DOHH2 (cell line): ENCODE measurements around the gene CREBRF.
"Not testable (repeated sequence)": the region's sequence is repeated elsewhere in the genome, so short reads cannot be mapped to it uniquely, and the experiment has no call there.

Experiments
- H3F3A ChIP-seq: fragments of 200-600 bp; sonication (generic), shearing (Covaris generic); 2 replicates; pipeline ENCODE4 v1.6.0; 2016; ENCODE audit warnings: antibody characterized with exemption, mild to moderate bottlenecking; ENCODE audit not compliant: control insufficient read depth, insufficient read depth
- H3K27ac ChIP-seq: fragments of 200-600 bp; sonication (generic); 2 replicates; pipeline ENCODE4 v1.5.1; 2014; ENCODE audit warnings: low read depth, mild to moderate bottlenecking, low read length, moderate library complexity
- H3K27me3 ChIP-seq: fragments of 200-600 bp; sonication (generic); 2 replicates; pipeline ENCODE4 v1.6.1; 2014; ENCODE audit warnings: mild to moderate bottlenecking, low read length, mixed read lengths; ENCODE audit not compliant: control insufficient read depth
- H3K36me3 ChIP-seq: fragments of 200-600 bp; sonication (generic); 2 replicates; pipeline ENCODE4 v1.6.1; 2014; ENCODE audit warnings: mild to moderate bottlenecking, low read length, moderate library complexity, mixed read lengths; ENCODE audit not compliant: control insufficient read depth
- H3K4me1 ChIP-seq: fragments of 200-600 bp; sonication (generic); 2 replicates; pipeline ENCODE4 v1.6.1; 2014; ENCODE audit warnings: mild to moderate bottlenecking, low read length, mixed read lengths; ENCODE audit not compliant: control insufficient read depth
- H3K4me2 ChIP-seq: fragments of 200-600 bp; sonication (generic); 2 replicates; pipeline ENCODE4 v1.6.0; 2014; ENCODE audit warnings: mild to moderate bottlenecking, low read length, moderate library complexity
- H3K4me3 ChIP-seq: fragments of 200-600 bp; sonication (generic); 2 replicates; pipeline ENCODE4 v1.5.1; 2014; ENCODE audit warnings: mild to moderate bottlenecking, low read length, mixed read lengths
- H3K79me2 ChIP-seq: fragments of 200-600 bp; sonication (generic); 2 replicates; pipeline ENCODE4 v1.6.1; 2014; ENCODE audit warnings: mild to moderate bottlenecking, low read length, mixed read lengths; ENCODE audit not compliant: control insufficient read depth
- H3K9me2 ChIP-seq: fragments of 200-600 bp; sonication (generic); replicated peaks from 2 replicates; pipeline ENCODE4 v1.6.1; 2014; ENCODE audit warnings: mild to moderate bottlenecking, low read length, mixed read lengths; ENCODE audit not compliant: control insufficient read depth
- H3K9me3 ChIP-seq: fragments of 200-600 bp; sonication (generic); 2 replicates; pipeline ENCODE4 v1.6.1; 2014; ENCODE audit warnings: antibody characterized with exemption, low read length, mixed read lengths; ENCODE audit not compliant: control insufficient read depth, insufficient read depth
- H4K20me1 ChIP-seq: fragments of 200-600 bp; sonication (generic); 2 replicates; pipeline ENCODE4 v1.6.0; 2014; ENCODE audit warnings: low read depth, mild to moderate bottlenecking, antibody characterized with exemption, low read length, moderate library complexity; ENCODE audit not compliant: control insufficient read depth, insufficient read depth
- EZH2phosphoT487 ChIP-seq: fragments of 200-600 bp; sonication (generic); IDR thresholded peaks from 2 replicates; pipeline ENCODE4 v1.6.1; 2017; ENCODE audit warnings: borderline replicate concordance, mild to moderate bottlenecking, antibody characterized with exemption, low read length, moderate library complexity, mixed read lengths
- TF ChIP-seq, protein P1 (sequence below): fragments of 200-600 bp; sonication (generic); IDR thresholded peaks from one replicate; pipeline ENCODE4 v1.5.1; 2014; ENCODE audit warnings: antibody characterized with exemption, mild to moderate bottlenecking, low read depth, low read length; ENCODE audit not compliant: poor library complexity, severe bottlenecking

The CREBRF gene

DNA sequence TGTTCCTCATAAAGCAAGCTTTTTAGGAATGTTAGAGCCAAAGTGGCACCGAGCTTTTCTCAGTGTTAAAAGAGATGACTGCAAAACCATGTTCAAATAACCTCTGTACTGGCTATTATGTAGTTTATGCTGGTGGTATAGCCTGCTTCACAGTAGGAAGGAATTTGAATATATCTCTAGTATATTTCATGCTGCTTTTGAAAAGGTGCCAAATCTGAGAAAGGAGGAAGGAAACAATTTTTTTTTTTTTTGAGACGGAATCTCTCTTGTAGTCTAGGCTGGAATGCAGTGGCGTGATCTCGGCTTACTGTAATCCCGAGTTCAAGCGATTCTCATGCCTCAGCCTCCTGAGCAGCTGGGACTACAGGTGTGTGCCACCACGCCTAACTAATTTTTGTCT, 13.5 kb downstream of the CREBRF start:
- Histone ChIP-seq H4K20me1 (no peaks in the 10 kb centered on the region), H3K27me3 (no peaks in the 10 kb centered on the region), H3K36me3 (no peaks in the 10 kb centered on the region), H3K9me3 (no peaks in the 10 kb centered on the region), H3K27ac (no peak overlapping the region), H3F3A (no peaks in the 10 kb centered on the region), H3K4me1 (peaks cover 14% of the 10 kb centered on the region), H3K4me2 (no peak overlapping the region), H3K4me3 (no peak overlapping the region), H3K79me2 (peaks cover 13% of the 10 kb centered on the region; the same call in 1 of the 2 replicates), H3K9me2 (no peaks in the 10 kb centered on the region)
- TF ChIP-seq, protein P1, sequence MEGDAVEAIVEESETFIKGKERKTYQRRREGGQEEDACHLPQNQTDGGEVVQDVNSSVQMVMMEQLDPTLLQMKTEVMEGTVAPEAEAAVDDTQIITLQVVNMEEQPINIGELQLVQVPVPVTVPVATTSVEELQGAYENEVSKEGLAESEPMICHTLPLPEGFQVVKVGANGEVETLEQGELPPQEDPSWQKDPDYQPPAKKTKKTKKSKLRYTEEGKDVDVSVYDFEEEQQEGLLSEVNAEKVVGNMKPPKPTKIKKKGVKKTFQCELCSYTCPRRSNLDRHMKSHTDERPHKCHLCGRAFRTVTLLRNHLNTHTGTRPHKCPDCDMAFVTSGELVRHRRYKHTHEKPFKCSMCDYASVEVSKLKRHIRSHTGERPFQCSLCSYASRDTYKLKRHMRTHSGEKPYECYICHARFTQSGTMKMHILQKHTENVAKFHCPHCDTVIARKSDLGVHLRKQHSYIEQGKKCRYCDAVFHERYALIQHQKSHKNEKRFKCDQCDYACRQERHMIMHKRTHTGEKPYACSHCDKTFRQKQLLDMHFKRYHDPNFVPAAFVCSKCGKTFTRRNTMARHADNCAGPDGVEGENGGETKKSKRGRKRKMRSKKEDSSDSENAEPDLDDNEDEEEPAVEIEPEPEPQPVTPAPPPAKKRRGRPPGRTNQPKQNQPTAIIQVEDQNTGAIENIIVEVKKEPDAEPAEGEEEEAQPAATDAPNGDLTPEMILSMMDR, result no peak

DNA sequence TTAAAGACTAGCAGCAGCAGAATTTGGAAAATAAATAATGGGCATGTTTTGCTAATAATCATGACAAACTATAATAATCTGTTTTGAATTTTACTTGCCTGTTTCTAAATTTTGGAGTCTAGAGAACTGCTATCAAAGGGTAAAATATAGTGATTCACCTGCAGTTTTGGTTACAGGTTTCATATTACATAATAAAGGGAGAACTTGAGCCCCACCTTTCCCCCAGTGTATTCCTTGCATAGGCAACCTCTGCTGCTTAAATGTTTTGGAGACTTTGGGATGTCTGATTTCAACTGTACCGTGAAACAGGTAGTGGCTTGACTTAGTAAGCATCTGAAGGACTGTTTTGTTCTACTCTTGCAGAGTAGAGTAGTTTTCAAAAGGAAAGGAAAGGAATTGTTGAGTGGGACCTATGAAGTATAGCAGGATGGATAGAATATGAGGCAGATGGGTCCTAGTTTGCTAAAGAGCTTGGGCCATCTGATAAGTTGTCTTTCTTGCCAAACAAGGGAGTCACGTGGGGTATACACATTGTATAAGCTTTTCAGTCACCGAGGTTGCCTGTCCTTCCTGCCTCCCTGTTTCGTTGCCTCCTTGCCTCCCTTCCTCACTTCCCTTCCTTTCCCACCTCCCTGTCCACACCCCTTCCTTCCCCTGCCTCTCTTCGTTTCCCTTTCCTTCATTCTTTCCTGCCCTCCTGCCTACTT, 19.1 kb downstream of the CREBRF start:
- TF ChIP-seq, protein P1, result no peak
- TF ChIP-seq EZH2phosphoT487, result no peak
- Histone ChIP-seq H3K79me2 (no peaks in the 10 kb centered on the region), H3K4me1 (no peaks in the 10 kb centered on the region), H3K4me3 (no peak overlapping the region), H4K20me1 (no peaks in the 10 kb centered on the region; the same call in 1 of the 2 replicates), H3K36me3 (no peaks in the 10 kb centered on the region), H3K4me2 (no peak overlapping the region), H3K9me2 (no peaks in the 10 kb centered on the region), H3K27ac (no peak overlapping the region), H3K9me3 (no peaks in the 10 kb centered on the region), H3F3A (no peaks in the 10 kb centered on the region), H3K27me3 (no peaks in the 10 kb centered on the region)

DNA sequence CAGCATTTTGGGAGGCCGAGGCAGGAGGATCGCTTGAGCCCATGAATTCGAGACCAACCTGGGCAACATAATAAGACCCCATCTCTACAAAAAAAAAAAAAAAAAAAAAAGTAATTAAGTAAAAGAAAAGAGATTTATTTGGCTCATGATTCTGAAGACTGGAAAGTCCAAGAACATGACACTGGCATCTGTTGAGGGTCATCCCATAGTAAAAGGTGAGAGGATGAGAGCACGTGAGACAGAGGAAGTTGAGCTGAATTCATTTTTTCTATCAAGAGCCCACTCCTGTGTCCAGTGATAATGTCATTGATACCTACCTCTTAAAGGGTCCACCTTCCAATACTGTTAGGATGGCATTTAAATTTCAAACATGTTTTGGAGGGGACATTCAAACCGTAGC, 19.8 kb downstream of the CREBRF start:
- TF ChIP-seq EZH2phosphoT487, result no peak
- TF ChIP-seq, protein P1, result no peak
- H3K27ac ChIP-seq, result no peak overlapping the region
- H3K4me1 ChIP-seq, result no peaks in the 10 kb centered on the region
- no peaks in the 10 kb centered on the region for H3K27me3 ChIP-seq
- H3K79me2 ChIP-seq, result no peaks in the 10 kb centered on the region
- H3K9me2 ChIP-seq, result no peaks in the 10 kb centered on the region
- no peak overlapping the region for H3K4me3 ChIP-seq
- H4K20me1 ChIP-seq, result no peaks in the 10 kb centered on the region; the same call in 1 of the 2 replicates
- no peaks in the 10 kb centered on the region for H3K36me3 ChIP-seq
- H3F3A ChIP-seq, result no peaks in the 10 kb centered on the region
- no peak overlapping the region for H3K4me2 ChIP-seq
- no peaks in the 10 kb centered on the region for H3K9me3 ChIP-seq

DNA sequence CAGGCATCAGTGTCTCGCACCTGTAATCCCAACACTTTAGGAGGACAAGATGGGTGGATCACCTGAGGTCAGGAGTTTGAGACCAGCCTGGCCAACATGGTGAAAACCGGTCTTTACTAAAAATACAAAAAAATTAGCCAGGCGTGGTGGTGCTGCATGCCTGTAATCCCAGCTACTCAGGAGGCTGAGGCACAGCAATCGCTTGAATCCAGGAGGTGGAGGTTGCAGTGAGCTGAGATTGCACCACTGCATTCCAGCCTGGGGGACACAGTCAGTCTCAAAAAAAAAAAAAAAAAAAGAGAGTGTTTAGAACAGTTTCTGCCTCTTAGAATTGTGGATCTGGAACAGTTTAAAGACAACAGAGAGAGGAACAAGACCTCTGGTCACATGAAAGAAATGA, 20.3 kb downstream of the CREBRF start:
- H3K27ac ChIP-seq, result not testable (repeated sequence)

More for the DNA sequence above, 20.3 kb downstream of the CREBRF start:
- not testable (repeated sequence) for H3K27me3 ChIP-seq, H3K79me2 ChIP-seq, H3K9me3 ChIP-seq, H3K4me1 ChIP-seq, H3K9me2 ChIP-seq, H3K4me2 ChIP-seq, H3K36me3 ChIP-seq, H3F3A ChIP-seq, H3K4me3 ChIP-seq, H4K20me1 ChIP-seq
